Endothelial cell of umbilical vein (primary cell): ENCODE measurements around the gene PIBF1.

Experiments
- CTCF ChIP-seq, 2 donors: IDR thresholded peaks; 1 replicate in 1 of 2; 2 replicates in 1 of 2; pipeline ENCODE4 v1.5.1; 2011; ENCODE audit warnings: low read length in 2 of 2, mild to moderate bottlenecking in 2 of 2, moderate library complexity in 2 of 2, control low read depth in 1 of 2, inconsistent platforms in 1 of 2, low read depth in 1 of 2; ENCODE audit not compliant: insufficient read depth in 1 of 2; ENCODE audit errors: extremely low read depth in 1 of 2
- EZH2 ChIP-seq: IDR thresholded peaks from 2 replicates; pipeline ENCODE4 v1.6.1; 2012; ENCODE audit warnings: borderline replicate concordance, low read depth, mild to moderate bottlenecking, moderate library complexity, low read length, inconsistent platforms; ENCODE audit not compliant: severe bottlenecking
- POLR2A ChIP-seq: IDR thresholded peaks from 2 replicates; pipeline ENCODE4 v1.6.1; 2012; ENCODE audit warnings: low read depth, mild to moderate bottlenecking, control low read depth, low read length
- POLR2AphosphoS5 ChIP-seq: IDR thresholded peaks from 2 replicates; pipeline ENCODE4 v1.6.1; 2012; ENCODE audit warnings: low read depth, mild to moderate bottlenecking, control low read depth, low read length, moderate library complexity; ENCODE audit not compliant: insufficient read depth

DNA sequence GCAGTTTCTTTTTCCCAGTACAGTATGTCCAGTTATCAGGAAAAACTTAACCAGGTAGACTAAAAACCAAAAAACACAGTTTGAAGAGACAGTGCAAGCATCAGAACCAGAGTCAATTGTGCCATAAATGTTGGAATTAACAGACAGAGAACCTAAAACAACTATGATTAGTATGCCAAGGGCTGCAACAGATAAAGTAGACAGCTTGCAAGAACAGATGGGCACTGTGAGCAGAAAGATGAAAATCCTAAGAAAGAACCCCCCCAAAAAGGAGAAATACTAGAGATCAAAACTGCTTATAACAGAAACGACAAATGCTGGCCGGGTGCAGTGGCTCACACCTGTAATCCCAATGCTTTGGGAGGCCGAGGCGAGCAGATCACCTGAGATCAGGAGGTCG is 229.8 kb downstream of the PIBF1 start:
- no peak for TF ChIP-seq POLR2AphosphoS5
- TF ChIP-seq CTCF (IDR thresholded peaks at IDR 0.05; ENCODE audit: extremely low read depth in 1 of 2, insufficient read depth in 1 of 2, low read depth in 1 of 2, low read length in 2 of 2): no peak
- TF ChIP-seq POLR2A: no peak
- no peak for TF ChIP-seq EZH2
